OCI-LY1 (cell line): ENCODE measurements around the gene SPATS2L.

Source experiments
- CTCF ChIP-seq: fragments of 200-600 bp; sonication (generic), shearing (Covaris generic); IDR thresholded peaks from 2 replicates; pipeline ENCODE4 v1.5.1; 2017; ENCODE audit warnings: mild to moderate bottlenecking, antibody characterized with exemption, low read length, moderate library complexity, mixed read lengths
- EZH2 ChIP-seq: fragments of 200-600 bp; sonication (generic), shearing (Covaris generic); IDR thresholded peaks from 2 replicates; pipeline ENCODE4 v1.8.0; 2017; ENCODE audit warnings: borderline replicate concordance, mixed run types, mild to moderate bottlenecking, antibody characterized with exemption, low read length, moderate library complexity, mixed read lengths

GRCh38 chr2:200364142-200364541 is 57.6 kb downstream of the SPATS2L start:
- TF ChIP-seq CTCF (no peak), EZH2 (no peak)
